Hypothalamus (tissue), 51 donors: ENCODE measurements around the gene FLNB.

ENCODE experiments used
- DNase-seq, 51 donors: peaks; one replicate each; lab custom pipeline; 2025; lab: John Stamatoyannopoulos, UW

The FLNB gene

GRCh38 chr3:58217209-58217811 is 209.1 kb downstream of the FLNB start:
- DNase-seq = peak in 45 of 51 donors; percentile 13 to 83 (median 53)

- DNase-seq = no peak
Measured at GRCh38 chr3:58218904-58219303, 210.7 kb downstream of the FLNB start.
